Measurements from ENCODE around the gene GFRA4.

- TF ChIP-seq CTCF (IDR thresholded peaks at IDR 0.05) (no peak), POLR2A (IDR thresholded peaks at IDR 0.05) (no peak)
These were observed 10.2 kb upstream of the GFRA4 start for GRCh38 chr20:3673221-3674070.
